GM18517 (cell line): ENCODE measurements around the gene DNM2.
"Not testable (repeated sequence)": the region's sequence is repeated elsewhere in the genome, so short reads cannot be mapped to it uniquely, and the experiment has no call there.

ENCODE experiments used
- ATAC-seq: cut with Tn5 transposase; IDR thresholded peaks from one replicate; pipeline ENCODE4 v1.9.1; 2021; ENCODE audit warnings: mild to moderate bottlenecking, moderate library complexity; ENCODE audit not compliant: unreplicated experiment

Gene DNM2

DNA sequence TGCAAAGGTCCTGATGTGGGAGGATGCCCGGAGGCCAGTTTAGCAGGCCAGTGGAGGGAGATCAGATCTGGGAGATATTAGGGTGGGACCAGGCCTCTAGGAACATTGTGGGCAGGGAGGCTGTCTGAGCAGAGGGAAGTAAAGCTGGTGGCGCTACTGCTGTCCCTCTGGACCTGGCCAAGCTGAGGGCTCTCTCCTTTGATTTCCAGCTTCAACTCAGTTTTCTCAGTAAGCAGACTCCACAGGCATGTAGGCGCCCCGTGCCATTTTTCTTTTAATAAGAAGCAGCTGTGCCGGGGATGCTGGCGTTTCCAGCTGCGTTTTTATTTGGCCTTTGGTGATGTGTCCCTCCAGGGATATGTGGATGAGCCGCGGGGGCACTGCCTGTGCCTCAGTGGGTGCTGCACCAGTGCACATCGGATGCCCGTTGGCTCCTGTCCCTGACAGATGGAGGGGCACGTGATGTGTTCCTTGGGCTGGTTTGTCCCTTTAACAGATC lies 6.7 kb downstream of the DNM2 start:
- no peak for ATAC-seq

GRCh38 chr19:10725415-10725814 lies 7.5 kb downstream of the DNM2 start:
- ATAC-seq, result no peak

DNA sequence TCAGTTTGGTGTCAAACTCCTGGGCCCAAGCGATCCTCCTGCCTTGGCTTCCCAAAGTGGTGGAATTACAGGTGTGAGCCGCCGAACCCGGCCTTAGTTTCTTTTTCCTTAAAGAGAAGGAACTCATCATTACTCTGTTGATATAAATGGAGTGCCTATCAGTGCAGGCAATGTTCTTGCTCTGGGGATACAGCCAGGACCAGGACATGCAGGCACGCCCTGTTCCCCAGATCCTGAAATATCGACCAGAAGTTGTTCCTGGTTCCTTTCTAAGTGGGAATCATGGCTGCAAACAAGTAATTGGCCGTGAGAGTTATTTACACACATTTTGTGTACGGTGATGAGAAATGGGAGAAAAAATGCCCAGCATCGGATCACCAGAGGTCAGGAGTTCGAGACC lies 8.4 kb downstream of the DNM2 start:
- no peak for ATAC-seq

- ATAC-seq, result no peak
Measured at GRCh38 chr19:10727685-10728201, 9.9 kb downstream of the DNM2 start.

DNA sequence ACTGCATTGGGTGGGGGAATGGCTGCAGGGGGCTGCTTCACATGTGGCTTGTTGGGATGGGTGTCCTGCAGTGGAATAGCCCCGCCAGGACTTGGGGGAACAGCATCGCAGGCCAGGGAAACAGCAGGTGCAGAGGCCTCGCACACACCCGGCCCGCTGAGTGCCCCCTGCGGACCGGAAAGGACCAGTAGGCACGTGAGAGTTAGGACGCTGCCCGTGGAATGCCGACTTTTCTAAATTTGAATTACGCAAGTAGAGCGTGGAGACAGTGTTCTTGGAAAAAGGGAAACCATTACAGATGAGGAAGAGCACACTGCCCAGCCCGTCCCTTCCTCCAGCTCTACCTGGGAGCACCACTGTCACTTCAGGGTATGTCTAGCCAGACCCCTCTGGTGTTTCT lies 11.5 kb downstream of the DNM2 start:
- ATAC-seq, result no peak

DNA sequence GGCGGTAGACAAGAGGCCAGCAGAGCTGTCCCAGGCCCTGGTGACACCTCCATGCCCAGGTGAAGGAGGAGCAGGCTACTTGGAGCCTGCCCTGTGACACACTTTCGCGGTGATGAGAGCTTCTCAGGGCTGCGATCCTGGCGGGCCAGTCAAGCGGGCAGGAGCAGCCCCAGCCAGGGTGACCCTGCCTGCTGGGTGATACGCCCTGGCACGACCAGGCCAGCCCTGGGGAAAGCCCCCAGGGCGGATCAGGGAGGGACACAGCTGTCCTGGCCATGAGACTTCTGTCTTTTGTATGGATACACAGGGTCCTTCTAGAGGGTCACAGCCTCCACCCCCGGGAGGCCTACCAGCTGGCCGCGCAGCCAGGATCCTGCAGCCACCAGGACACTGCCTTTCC lies 13.1 kb downstream of the DNM2 start:
- ATAC-seq, result no peak

DNA sequence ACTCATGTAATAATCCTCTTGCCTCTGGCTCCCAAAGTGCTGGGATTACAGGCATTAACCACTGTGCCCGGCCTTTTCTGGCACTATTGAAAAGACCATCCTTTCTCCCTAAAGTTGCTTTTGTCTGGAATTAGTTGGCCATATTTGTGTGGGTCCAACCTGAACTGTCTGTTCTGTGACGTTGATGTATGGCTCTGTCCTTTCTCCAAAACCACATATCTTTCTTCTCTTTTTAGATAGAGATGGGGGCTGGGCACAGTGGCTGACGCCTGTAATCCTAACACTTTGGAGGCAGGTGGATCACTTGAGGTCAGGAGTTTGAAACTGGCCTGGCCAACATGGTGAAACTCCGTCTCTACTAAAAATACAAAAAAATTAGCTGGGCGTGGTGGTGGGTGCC lies 17.9 kb downstream of the DNM2 start:
- ATAC-seq, result no peak

DNA sequence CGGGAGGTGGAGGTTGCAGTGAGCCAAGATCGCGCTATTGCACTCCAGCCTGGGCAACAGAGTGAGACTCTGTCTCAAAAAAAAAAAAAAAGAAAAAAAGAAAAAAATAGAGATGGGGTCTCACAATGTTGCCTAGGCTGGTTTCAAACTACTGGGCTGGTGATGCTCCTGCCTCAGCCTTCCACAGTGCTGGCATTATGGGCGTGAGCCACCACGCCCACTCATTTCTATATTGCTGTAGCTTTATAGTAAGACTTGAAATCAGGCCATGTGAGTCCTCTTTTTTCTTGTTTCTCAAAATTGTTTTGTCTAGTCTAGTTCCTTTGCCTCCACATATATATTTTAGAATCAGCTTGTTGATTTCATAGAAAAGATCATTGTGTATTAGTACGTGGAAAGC lies 18.3 kb downstream of the DNM2 start:
- ATAC-seq, result no peak

- ATAC-seq, result no peak
Measured at GRCh38 chr19:10736916-10737551, 19.2 kb downstream of the DNM2 start.

GRCh38 chr19:10737722-10738121 lies 19.8 kb downstream of the DNM2 start:
- no peak for ATAC-seq

- ATAC-seq, result no peak
Measured at GRCh38 chr19:10740798-10741197, 22.9 kb downstream of the DNM2 start.

GRCh38 chr19:10742476-10742875 lies 24.6 kb downstream of the DNM2 start:
- no peak for ATAC-seq

GRCh38 chr19:10744253-10744798 lies 26.4 kb downstream of the DNM2 start:
- no peak for ATAC-seq

DNA sequence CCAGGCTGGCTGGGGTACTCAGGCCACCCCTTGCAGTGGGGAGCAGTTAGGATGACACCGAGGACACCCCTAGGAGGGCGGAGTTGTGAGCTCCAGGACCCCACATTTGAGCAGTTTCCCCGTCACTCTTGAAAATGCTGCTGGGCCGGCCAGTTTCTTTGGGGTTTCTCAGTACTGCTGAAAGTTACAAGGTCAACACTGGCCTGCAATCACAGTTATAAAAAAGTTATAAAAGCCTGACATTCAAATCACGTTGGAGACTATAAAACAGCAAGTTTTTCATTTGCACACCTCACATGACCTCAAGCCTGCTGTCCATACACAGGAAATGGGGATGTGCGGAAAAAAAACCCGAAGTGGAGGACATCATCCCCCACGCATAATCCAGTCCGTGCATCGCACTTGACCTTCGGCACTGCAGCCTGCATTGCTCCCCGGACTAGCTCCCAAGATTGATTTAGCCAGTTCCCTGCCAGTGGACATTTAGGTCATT lies 27.0 kb downstream of the DNM2 start:
- no peak for ATAC-seq

DNA sequence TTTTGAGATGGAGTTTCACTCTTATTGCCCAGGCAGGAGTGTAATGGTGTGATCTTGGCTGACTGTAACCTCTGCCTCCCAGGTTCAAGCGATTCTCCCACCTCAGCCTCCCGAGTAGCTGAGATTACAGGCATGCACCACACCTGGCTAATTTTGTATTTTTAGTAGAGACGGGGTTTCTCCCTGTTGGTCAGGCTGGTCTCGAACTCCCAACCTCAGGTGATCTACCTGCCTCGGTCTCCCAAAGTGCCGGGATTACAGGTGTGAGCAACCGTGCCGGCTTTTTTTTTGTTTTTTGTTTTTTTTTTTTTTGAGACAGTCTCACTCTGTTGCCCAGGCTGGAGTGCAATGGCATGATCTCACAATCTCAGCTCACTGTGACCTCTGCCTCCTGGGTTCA lies 28.6 kb downstream of the DNM2 start:
- ATAC-seq, result not testable (repeated sequence)

DNA sequence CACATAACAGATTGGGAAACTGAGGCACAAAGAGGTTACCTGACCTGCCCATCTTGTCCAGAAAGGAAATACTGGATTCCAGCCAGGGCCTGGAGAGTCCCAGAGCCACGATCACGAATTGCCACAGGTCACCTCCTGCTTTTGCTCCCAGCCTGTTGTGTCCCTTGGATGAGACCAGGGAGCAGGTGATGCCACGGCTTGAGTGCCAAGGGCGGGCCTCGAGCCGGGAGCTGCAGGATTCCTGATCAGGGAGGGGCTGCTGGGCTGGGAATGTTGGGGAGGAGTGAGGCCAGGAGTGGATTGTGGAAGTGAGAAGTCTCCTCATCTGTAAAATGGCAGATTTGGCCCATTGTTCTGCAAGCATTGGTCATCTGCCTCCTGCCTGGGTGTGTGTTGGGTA lies 29.4 kb downstream of the DNM2 start:
- no peak for ATAC-seq

DNA sequence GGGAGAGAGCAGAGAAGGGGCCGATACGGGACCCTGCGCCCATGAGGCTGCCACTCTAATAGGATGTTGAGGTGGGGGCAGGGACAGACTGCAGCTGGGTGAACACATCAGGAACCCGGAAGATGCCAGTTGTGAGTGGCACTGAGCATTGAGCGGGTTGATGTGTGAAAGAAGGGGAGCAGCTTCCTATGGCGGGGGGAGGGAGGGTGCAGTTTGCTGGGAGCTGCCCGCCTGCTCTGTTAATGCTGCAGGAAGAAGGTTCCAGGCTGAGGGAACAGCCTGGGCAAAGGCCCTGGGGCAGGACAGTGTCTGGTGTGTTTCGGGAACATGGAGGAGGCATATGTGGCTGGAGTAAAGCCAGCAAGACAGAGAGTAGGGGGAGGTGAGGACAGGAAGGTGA lies 29.8 kb downstream of the DNM2 start:
- ATAC-seq, result no peak

DNA sequence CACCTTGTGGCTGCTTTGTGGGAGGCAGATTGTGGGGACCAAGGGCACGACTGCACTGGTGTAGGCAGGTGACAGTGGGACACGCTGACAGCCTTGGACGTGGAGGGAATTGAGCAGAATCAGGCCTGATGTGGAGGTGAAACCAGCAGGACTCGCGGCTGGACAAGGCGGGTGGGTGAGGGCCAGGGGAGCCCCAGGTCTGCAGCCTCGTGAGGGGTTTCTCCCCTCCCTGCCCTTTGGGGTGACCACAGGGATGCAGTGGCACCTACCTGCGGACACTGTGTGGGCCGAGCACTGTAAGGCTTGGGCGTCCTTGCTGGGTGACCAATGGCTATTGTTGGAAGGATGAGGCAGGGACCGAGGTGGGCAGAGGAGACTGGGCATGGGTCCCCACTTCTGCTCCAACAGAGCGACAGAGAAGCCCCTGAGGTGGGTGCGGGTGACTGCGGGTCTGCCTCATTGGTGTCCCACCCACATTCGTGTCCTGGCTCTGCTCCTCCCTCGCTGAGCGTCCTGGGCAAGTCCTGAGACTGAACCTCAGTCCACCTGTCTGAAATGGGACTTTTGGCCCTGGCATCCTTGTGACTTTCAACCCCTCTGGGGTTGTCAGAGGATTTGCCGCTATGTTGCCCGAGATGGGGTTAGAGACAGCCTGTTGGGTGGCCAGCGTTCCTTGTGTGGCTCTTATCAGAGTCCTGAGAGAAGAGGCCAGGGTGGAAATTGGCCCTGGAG lies 30.5 kb downstream of the DNM2 start:
- no peak for ATAC-seq

GRCh38 chr19:10748927-10749434 lies 31.1 kb downstream of the DNM2 start:
- no peak for ATAC-seq

- ATAC-seq, result no peak
Measured at GRCh38 chr19:10749435-10750384, 31.8 kb downstream of the DNM2 start.
